Measurements from ENCODE around the gene CYTH3. TPM values are rescaled to one million over a fixed set of nuclear protein-coding genes. Genes with fewer than 3 reads are reported as not detected.

Gene CYTH3
- total and polyA plus RNA-seq, 2 donors (not counting 3 experiments of a cell fraction or from before 2014, with no cell fraction given): 8.6 to 11.2 TPM

- POLR2A ChIA-PET: interaction anchor here (0.6 kb wide), 1 partner anchor 189 kb away, joined by 6 read pairs; no protein-coding TSS in a partner anchor
- no peak overlapping the region for H3K9ac ChIP-seq (replicated peaks; ENCODE audit: extremely low read depth, insufficient read depth, low read length)
- no peak overlapping the region for H3K27ac ChIP-seq (ENCODE audit: insufficient read depth, low read depth, low read length)
Measured at GRCh38 chr7:6160191-6160623, 112.2 kb downstream of the CYTH3 start.

GRCh38 chr7:6159524-6160031 is 112.8 kb downstream of the CYTH3 start:
- intact Hi-C loops (cut with micrococcal nuclease): loop anchor here (1.0 to 2.0 kb wide), 4 partner anchors 93 to 275 kb away; no protein-coding TSS in a partner anchor
- dilution Hi-C loops (cut with MboI; ENCODE audit: extremely low pct_ligation_motif_present, low sequenced_read_pairs): no loop called here
- DNase-seq (ENCODE audit: low read depth, low spot score) (no peak), FAIRE-seq (no peak)
- ChIA-PET CTCF (interaction anchor here (0.9 to 5.3 kb wide), 26 partner anchors 8 to 304 kb away, joined by 3 to 240 read pairs (median 6); no protein-coding TSS in a partner anchor), POLR2A (interaction anchor here (0.6 kb wide), 1 partner anchor 190 kb away, joined by 6 read pairs; no protein-coding TSS in a partner anchor)
- Histone ChIP-seq H3K27me3 (ENCODE audit: control insufficient read depth in 2 of 2, insufficient read depth in 2 of 2, low read length in 2 of 2) (no peaks in the 10 kb centered on the region), H4K20me1 (replicated peaks; ENCODE audit: control insufficient read depth, extremely low read depth, insufficient read depth, low read length) (no peaks in the 10 kb centered on the region), H3K9me1 (replicated peaks; ENCODE audit: control insufficient read depth, extremely low read depth, insufficient read depth, low read length) (no peaks in the 10 kb centered on the region), H3K36me3 (ENCODE audit: control insufficient read depth in 2 of 2, extremely low read depth in 1 of 2, insufficient read depth in 2 of 2, low read length in 2 of 2) (peaks cover 3 to 12% of the 10 kb centered on the region in 2 experiments), H3K9ac (replicated peaks; ENCODE audit: extremely low read depth, insufficient read depth, low read length) (no peak overlapping the region), H3K27ac (ENCODE audit: insufficient read depth, low read depth, low read length) (no peak overlapping the region), H3K4me2 (ENCODE audit: insufficient read depth, low read length) (no peak overlapping the region), H3K9me3 (replicated peaks; ENCODE audit: control insufficient read depth, insufficient read depth, low read length) (no peaks in the 10 kb centered on the region), H3K4me3 (replicated peaks in 1 of 3; ENCODE audit: insufficient read depth in 1 of 3, low read depth in 1 of 3, low read length in 3 of 3) (no peak overlapping the region), H2AFZ (ENCODE audit: low read depth, low read length) (no peak overlapping the region), H3K79me2 (ENCODE audit: control insufficient read depth, insufficient read depth, low read length) (no peaks in the 10 kb centered on the region), H3K4me1 (ENCODE audit: control insufficient read depth, extremely low read depth, insufficient read depth, low read length) (no peaks in the 10 kb centered on the region)
- no TSS peak for BruUV-seq (replicated peaks)
- TF ChIP-seq, protein P1, sequence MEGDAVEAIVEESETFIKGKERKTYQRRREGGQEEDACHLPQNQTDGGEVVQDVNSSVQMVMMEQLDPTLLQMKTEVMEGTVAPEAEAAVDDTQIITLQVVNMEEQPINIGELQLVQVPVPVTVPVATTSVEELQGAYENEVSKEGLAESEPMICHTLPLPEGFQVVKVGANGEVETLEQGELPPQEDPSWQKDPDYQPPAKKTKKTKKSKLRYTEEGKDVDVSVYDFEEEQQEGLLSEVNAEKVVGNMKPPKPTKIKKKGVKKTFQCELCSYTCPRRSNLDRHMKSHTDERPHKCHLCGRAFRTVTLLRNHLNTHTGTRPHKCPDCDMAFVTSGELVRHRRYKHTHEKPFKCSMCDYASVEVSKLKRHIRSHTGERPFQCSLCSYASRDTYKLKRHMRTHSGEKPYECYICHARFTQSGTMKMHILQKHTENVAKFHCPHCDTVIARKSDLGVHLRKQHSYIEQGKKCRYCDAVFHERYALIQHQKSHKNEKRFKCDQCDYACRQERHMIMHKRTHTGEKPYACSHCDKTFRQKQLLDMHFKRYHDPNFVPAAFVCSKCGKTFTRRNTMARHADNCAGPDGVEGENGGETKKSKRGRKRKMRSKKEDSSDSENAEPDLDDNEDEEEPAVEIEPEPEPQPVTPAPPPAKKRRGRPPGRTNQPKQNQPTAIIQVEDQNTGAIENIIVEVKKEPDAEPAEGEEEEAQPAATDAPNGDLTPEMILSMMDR (IDR thresholded peaks at IDR 0.05; ENCODE audit: extremely low read depth in 1 of 2, insufficient read depth in 1 of 2, low read depth in 1 of 2, low read length in 2 of 2): no peak

More at GRCh38 chr7:6160191-6160623, 112.2 kb downstream of the CYTH3 start:
- Histone ChIP-seq H2AFZ (ENCODE audit: low read depth, low read length) (no peak overlapping the region), H3K4me3 (replicated peaks in 1 of 3; ENCODE audit: insufficient read depth in 1 of 3, low read depth in 1 of 3, low read length in 3 of 3) (no peak overlapping the region), H4K20me1 (replicated peaks; ENCODE audit: control insufficient read depth, extremely low read depth, insufficient read depth, low read length) (no peaks in the 10 kb centered on the region), H3K4me2 (ENCODE audit: insufficient read depth, low read length) (no peak overlapping the region), H3K79me2 (ENCODE audit: control insufficient read depth, insufficient read depth, low read length) (no peaks in the 10 kb centered on the region), H3K9me1 (replicated peaks; ENCODE audit: control insufficient read depth, extremely low read depth, insufficient read depth, low read length) (no peaks in the 10 kb centered on the region), H3K27me3 (ENCODE audit: control insufficient read depth in 2 of 2, insufficient read depth in 2 of 2, low read length in 2 of 2) (no peaks in the 10 kb centered on the region), H3K4me1 (ENCODE audit: control insufficient read depth, extremely low read depth, insufficient read depth, low read length) (no peaks in the 10 kb centered on the region), H3K9me3 (replicated peaks; ENCODE audit: control insufficient read depth, insufficient read depth, low read length) (no peaks in the 10 kb centered on the region), H3K36me3 (ENCODE audit: control insufficient read depth in 2 of 2, extremely low read depth in 1 of 2, insufficient read depth in 2 of 2, low read length in 2 of 2) (peaks cover 0 to 12% of the 10 kb centered on the region in 2 experiments)
- BruUV-seq (replicated peaks): no TSS peak
- peak; percentile 86 for FAIRE-seq
- DNase-seq (ENCODE audit: low read depth, low spot score): peak; percentile 66
- intact Hi-C loops (cut with micrococcal nuclease): loop anchor here (1.0 to 2.0 kb wide), 4 partner anchors 93 to 275 kb away; no protein-coding TSS in a partner anchor
- CTCF ChIA-PET: interaction anchor here (0.6 to 5.3 kb wide), 37 partner anchors 9 to 305 kb away, joined by 3 to 240 read pairs (median 5); no protein-coding TSS in a partner anchor
- no peak for TF ChIP-seq POLR2A (IDR thresholded peaks at IDR 0.05; ENCODE audit: low read depth, low read length)
- TF ChIP-seq, protein P1 (IDR thresholded peaks at IDR 0.05; ENCODE audit: extremely low read depth in 1 of 2, insufficient read depth in 1 of 2, low read depth in 1 of 2, low read length in 2 of 2): peak; percentile 65 to 83
- no peak for TF ChIP-seq GATA2 (IDR thresholded peaks at IDR 0.05; ENCODE audit: insufficient read depth, insufficient read length, low read depth, low read length)
- dilution Hi-C loops (cut with MboI; ENCODE audit: extremely low pct_ligation_motif_present, low sequenced_read_pairs): no loop called here

All from endothelial cell of umbilical vein (primary cell).